Stimulated activated CD8-positive, alpha-beta memory T cell treated with anti-CD3 and anti-CD28 coated beads, Interleukin-12 subunit alpha, Interleukin-12 subunit beta, amount 100 ng/mL, for 1 hour (primary cell): Measurements from ENCODE around the gene LYRM9.
A peak's percentile ranks its signal among the peaks of the same experiment; 100 is the strongest.
"Not testable (repeated sequence)": the region's sequence is repeated elsewhere in the genome, so short reads cannot be mapped to it uniquely, and the experiment has no call there.

Experiments used
- DNase-seq: peaks from one replicate; pipeline ENCODE4 v3.0.0-alpha.2; 2020; ENCODE audit warnings: low read depth

Gene LYRM9

DNA sequence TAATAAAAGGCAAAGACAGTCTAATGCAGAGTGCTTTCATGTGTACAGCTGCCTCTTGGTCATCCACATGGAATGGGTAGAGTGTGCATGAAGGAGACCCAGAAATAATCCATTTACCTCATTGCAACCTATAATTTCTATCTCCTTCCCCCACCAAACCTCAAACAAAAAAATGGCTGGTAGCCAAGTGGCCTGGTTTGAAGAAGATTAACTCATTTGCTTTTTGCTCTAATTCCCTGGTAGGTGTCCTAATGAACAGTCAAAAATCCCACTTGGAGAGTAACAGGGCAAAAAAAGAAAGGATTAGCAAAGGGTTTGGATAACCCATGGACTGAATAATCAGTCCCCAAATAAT is 13.0 kb upstream of the LYRM9 start:
- DNase-seq = no peak

DNA sequence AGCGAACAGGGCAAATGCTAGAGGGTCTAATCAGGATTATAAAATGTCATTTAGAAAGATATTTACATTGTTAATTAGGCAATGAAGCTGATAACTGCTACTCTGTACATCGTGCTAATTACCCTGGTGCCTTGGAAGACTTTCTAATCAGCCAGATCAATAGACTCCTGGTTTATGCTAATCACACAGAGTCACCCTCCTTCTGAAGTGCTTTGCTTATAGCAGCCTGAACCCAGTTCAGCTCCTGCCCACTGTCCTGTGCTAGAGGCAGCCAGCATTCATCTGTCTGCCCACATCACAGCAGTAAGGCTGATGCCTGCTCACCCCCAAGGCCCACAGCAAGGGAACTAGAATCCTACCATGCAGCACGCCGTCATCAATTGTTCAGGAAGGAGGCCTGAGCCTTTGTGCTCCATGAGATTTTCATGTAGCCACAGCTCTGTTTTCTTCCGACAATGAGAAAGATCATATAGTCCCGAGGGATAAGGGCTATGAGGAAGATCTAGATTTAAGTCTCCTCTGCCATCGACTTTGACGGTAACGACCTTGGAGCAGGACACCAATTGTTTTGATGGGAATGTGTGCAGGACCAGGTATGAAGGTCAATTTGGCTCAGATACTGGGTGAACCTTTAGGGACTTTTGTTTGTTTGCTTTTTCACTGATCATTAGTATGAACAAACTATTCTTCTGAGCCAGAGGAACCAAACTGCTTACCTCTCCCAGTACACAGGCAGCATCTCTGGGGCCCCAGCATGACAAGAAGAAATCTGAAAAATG is 12.5 kb upstream of the LYRM9 start:
- no peak for DNase-seq

DNA sequence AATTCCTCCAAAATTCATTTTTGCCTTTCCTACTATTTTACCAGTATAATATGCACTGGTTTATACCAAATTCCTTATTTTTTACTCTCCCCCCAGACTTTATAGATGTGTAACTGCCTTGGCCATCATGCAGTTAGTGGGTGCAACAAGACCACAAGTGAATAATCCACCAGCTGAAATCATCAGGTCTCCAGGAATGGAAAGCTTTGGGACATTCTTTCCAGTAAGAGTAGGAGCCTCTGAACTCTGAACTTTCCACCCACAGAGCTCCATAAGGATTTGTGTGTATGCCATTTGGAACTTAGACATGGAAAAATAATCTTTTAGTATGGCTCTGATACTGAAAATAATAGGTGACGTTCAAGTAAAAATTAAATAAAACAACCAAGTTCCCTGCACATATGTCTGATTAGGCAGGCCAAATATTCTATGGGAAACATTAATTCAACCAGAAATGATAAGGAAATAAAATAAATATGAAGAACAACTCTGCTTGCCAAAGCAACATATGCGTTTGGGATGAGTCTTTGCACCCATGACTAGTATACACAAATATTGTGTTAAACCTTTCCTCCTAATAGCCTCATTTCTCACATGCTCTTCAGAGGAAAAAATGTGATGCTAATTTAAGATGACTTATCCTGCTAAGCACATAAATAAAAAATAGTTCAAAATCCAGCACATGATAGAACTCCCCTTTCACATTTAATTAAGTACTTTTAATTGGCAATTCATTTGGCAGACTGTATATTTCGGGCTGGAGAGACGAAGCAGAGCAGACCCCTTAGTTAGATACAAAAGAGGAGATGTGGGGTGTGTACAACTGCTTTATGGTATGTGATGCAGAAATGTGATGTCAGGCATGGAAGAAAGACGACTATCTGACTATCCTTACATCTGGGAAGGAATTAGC is 11.6 kb upstream of the LYRM9 start:
- no peak for DNase-seq

DNA sequence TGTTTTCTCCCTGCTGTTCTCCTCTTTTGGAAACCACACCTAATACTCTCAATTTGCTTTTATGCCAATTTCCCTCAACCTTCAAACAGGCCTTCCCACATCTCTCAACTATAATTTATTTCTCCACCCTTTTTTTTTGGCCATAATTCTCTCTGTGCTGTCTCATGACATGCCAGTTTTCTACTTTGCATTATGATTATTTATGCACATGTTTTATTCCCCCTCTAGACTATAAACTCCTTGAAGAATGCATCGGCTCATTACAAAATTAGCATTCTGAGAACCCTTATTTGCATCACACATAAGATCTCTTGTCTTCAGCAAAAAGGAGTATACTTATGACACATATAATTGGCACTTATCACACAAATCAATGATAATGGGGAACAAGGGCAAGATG is 10.9 kb upstream of the LYRM9 start:
- DNase-seq = no peak

DNA sequence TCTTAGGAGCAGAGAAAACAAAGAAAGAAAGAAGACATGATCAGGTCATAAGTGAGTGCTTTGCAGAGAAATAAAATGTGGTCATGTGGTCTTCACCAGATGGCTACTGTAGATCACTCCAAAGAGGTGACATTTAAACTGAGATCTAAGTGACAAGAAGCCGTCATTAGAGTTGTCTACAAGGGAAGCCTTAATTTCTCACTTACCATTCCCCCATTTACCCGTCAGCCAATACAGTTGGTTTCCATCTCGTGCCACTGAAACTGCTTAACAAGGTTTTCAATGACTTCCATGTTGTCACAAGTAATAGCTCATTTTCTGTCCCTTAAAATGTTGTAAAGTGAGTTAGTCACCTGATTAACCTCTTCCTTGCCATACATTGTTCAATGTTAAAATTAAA is 6.4 kb upstream of the LYRM9 start:
- DNase-seq = no peak

DNA sequence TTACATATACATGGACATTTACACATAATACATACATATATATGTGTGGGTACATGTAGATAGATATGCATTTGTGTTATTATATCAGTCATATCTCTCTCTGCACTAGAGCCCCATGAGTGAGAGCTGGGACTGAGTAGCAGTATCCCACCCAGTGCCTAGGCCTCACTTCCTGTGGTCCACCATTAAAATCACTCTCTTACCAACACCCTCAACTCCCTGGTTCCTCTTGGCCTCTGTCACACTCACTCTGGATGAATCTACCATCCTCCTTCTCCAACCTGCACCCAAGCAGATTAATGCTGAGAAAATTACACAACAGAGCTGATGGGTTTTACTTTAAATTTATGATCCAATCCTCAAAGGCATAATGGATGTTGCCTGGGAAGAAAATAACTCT is 4.9 kb upstream of the LYRM9 start:
- DNase-seq = no peak

DNA sequence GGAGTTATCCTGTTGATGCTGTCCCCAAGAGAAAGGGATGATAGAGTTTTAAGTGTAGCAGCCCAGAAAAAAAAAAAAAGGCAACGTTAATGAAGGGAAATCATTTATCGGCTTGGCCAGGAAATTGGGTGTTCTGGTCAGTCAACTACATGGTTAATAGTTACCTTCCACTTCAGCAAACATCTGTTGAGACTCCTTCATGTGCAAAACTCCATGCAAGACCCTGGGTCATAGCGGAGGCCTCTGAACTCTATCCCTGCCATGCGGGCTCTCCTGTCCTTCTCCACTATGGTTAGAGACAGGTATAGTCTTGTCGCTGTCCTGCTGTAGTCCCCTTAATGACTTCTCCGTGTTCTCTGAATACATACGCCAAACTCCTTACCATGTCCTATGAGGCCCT is 3.5 kb upstream of the LYRM9 start:
- DNase-seq = no peak

DNA sequence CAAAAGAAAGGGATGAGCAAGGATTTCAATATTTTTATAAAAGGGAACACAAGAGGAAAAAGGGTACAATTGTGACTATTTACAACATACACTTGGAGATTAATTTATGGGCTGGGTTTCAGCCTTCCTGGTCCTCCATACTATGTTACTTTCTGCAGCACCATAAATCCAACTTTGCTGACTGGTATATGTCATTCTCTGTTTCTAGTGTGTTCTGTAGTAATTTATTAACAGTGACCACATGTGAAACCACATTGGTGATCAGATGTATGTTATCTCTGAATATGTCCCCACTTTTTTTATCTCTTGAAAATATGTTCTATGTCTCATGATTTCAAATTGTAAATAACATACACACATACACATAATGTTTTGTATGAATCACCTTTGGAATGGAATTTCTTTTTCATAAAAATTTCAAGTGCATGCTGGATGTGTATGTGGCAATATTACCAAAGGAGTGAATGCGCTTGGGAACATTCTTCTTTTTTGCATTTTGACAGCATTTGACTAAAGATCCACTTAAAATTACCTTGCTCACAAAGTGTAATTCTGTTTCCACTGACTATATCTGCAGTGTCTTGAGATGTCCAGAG is 2.9 kb upstream of the LYRM9 start:
- no peak for DNase-seq

DNA sequence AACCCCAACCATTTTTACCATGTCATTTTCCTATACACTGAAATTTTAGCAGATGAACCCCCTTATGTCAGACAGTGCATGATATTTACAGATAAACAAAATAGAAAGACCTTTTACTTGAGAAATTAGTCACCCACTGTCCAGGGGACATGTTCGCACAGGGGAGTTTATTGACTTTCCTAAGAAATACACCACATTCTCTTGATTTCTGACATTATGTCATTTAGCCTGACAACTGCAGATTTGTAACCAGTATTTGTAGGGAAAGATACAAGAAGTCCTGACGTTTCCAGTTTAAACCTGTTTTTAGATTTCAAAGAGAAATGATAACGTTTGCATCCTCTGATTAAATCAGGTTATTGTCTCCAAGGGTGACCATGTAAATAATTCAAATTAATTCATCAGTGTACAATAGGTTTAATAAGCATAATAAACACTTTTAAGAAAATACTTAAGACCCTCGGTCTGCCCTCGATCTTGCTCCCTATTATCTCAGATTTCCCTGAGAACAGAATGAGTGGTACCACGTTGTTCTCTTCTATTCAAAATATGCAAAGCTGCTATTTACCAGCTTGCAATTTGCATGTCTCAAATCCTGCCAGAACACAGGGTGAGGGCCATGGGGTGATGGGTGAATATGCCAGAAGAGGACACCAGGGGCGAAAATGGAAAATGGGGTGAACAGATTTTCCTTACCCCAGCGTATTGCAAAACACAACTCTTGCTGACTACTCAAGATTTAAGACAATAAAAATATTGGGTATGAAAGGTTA is 2.1 kb upstream of the LYRM9 start:
- no peak for DNase-seq

DNA sequence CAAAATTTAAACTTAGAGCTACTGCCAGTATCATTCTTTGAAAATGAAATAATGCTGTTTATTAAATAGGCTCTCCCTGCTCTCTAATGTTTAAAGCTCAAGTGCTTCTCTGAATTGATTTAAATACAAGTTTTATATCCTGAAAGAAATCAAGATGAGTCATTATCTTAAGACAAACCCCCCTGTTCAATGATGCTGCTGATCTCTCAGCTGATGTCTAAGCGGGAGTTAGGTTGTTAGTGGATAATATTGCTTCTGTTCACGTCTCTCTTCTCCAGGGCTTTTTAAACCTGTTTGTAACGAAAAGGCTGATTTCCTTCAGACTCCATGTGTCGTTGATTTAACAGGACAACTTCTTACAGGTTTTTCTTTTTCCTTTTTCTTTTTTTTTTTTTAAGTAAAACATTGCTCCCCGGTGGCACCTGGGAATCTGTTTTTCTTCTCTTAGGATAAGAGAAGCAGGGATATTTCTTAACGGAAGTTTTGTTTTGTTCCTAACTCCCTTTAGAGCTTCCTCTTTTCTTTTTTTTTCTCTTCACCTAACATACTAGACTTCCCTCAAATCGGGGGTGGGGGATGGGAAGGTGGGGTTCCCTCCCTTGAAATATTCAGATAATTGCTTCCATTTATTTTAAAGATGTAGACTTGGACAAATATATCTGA is 807 bp upstream of the LYRM9 start:
- DNase-seq = no peak

DNA sequence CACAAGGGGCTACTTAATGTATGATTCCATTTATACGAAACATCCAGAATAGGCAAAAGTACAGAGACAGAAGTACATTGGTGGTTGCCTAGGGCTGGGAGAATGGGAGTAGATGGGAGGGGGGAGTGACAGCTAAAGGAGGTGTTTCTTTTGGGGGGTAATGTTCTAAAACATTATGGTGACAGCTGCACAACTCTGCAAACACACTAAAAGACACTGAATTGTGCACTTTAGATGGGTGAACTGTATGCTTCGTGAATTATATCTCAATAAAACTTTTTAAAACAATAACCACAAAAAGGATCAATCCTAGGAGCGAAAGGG is 661 bp downstream of the LYRM9 start:
- no peak for DNase-seq

DNA sequence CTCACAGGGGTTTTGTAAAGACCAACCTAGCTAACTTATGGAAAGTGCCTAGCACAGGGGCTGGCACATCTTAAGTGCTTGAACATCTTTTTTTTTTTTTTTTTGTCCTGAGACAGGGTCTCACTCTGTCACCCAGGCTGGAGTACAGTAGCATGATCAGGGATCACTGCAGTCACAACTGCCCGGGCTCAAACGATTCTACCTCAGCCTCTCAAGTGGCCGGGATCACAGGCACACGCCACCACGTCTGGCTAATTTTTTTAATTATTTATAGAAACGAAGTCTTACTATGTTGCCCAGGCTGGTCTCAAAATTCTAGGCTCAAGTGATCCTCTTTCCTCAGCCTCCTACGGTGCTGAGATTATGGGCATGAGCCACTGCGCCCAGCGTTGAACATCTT is 1.3 kb downstream of the LYRM9 start:
- DNase-seq = no peak

DNA sequence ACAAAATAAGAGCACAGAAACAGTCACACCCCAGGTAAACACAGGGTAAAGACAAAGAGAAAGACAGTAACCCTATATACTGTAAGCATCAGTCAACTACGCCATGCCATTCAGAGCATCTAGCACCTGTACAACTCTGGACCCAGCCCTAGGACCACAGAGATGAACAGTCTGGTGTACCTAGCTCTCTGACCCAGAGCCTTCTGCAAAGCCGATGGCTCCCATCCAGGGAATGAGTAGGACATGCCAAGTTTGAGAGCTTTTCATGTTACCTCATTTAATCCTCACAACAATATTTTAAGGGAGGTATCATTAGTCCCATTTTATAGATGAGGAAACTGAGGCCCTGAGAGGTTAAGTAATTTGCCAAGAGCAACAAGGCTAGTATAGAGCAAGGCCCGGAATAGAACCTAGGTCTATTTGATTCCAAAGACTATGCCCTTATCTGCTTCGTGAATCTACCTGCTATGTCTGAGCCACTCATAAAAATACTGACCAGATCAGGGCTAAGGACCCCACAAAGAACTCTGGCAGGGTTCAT is 3.4 kb downstream of the LYRM9 start:
- DNase-seq = no peak

DNA sequence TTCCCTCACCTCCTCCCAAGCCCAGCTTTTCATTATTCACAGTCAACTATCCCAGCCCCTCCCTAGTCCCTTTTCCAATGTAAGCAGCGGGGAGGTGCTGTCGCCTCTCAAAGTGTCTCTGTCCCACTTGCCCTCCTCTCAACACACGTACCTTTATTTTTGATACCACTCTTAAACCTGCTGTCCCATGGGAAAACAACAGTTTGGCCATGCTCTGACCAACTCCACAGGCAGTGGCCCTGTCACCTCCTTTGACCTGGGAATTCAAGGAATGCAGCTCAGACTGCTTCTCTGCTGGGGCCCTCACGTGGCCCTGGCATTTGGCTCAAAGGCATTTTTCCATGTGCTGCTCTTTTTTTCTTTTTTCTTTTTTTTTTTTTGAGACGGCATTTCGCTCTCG is 4.2 kb downstream of the LYRM9 start:
- no peak for DNase-seq

DNA sequence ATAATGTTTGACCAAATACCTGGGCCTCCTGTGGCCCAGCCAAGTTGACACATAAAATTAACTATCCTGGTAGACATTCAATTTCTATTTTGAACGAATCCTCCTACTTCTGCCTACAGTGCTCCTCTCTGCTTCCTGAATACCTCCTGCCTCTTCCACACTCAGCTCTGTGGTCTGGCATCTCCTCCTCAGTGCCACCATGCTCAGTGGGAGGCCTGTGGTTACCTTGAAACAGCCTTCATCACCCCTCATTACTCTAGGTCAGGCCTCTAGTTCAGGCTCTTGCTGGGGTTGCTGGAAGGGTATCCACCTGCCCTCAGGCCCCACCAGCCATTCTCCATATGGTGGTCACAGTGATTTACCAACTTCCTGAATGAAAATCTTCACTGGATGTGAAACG is 5.1 kb downstream of the LYRM9 start:
- DNase-seq = no peak

DNA sequence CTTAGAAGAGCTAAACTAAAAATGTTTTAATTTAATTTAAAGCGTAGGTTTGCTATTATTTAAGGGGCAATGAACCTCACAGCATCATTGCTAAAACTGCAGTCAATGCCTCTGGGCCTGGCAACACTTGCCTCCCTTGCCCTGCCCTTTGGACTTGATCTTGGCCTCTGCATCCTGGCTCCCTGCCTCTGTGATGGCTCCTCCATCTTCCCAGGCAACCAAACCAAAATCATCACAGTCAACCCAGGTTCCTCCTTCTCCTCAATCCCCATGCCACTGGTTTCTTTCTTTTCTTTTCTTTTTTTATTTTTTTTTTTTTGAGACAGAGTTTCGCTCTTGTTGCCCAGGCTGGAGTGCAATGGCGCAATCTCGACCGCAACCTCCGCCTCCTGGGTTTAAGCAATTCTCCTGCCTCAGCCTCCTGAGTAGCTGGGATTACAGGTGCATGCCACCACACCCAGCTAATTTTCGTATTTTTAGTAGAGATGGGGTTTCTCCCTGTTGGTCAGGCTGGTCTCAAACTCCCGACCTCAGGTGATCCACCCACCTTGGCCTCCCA is 6.7 kb downstream of the LYRM9 start:
- not testable (repeated sequence) for DNase-seq

DNA sequence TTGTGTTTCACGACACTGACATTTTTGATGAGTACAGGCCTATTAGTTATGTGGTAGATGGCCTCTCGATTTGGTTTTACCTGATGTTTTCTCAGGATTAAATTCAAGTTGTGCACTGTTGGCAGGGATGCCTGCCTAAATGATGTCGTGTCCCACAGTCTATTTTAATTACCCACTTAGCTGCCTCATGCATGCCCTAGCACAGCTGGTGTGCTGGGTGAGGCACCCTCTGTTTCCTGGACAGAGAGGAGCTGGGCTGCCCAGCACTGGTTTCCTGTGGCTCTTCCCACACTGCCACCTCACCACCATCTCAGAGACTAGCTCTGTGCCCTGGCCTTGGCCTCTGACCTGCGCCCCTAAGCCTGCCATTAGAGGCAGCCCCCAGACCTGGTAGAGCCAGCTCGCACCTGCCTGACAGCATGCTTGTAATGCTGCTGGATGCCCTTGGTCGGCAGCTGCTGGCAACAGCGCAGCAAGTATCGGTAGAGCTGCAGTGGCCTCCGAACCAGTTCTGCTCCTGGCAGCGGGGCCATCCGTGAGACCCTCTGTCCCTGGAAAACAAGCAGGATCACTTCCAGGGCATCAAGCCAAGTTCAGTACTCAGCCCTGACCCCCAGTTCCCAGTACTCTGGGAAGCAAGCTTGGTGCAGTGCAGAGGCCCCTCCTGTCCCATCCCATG is 10.9 kb downstream of the LYRM9 start:
- DNase-seq = no peak

DNA sequence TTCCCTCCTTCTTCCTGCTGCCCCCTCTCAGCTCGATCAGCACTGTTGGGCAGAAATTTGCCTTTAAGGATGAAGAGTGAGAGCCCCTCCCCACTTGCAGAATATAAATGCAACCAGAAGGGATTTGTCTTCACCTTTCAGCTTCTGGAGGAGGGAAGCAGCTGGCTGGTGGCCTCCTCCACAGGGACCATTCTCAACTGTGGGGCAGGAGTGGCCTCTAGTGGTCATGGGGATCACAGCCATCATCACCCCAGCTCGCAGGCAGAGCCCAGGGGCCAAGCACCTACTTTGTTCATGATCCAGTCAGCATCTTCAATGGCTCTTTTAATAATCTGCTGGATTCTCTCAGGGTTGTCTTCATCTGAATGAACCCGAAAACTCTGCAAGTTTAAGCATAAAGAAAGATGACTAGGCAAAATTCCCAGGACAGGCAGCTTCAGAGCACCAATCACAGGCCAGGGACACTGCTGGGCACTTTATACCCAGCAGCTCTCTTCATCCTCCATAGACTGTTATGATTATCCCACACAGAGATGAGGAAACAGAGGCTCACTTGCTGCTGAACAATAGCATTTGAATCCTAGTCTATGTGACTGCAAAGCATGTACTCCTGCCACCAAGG is 13.1 kb downstream of the LYRM9 start:
- DNase-seq = peak; percentile 35

DNA sequence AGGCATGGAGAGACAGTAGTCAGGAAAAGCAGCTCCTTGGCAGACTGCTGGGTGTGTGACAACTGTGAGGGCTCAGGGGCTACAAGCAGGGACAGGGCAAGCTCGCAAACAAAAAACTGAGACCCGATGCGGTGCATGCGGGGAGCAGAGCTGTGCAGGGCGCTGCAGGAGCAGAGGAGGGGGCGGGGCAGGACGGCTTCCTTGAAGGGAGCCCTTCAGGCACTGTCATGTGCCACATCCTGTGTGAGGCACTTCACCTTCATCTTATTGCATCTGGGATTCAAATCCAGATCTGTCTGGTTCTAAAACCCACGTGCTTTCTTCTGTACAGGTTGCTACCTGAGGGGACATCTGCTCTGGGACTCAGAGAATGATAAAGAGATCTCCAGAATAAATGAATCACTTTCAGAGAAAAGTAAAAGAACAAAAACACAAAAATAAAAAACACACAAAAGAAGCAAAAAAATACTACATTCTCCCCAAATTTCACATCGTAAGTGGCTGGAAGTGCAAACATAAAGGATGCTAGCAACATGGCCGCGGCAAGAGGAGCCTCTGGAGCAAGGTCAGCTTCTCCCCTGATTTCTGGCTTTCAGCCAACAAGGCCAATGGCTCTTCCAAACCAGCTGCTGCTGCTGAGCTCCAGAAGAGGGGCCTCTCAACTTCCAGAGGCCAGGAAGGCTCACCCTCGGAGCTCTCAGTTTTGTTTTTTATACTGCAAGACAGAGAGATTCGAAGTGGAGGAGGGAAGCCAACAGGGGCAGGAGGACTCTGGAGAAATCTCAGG is 14.2 kb downstream of the LYRM9 start:
- no peak for DNase-seq
